Placental epithelial cell (primary cell): Measurements from ENCODE around the gene C20orf173. TPM values are rescaled to one million over a fixed set of nuclear protein-coding genes. Genes with fewer than 3 reads are reported as not detected.

Experiments
- total RNA-seq: library from RNA; depleted of rRNA; stranded (reverse); fragments of >200 nt; gene quantifications from 2 replicates; pipeline ENCODE4 v1.2.3, GENCODE V29; 2012

The C20orf173 gene, protein sequence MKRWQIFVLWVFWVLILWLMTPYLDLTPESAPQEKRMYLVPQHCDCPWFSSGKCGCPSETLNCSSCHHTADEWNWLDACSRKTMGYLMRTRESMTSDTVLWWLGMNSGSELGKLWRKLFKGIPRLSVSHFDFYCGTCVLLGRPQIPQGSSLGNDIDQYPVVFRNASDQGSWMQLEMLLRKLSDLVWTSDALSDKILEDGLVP
- total RNA-seq, result not detected in 2 replicates

DNA sequence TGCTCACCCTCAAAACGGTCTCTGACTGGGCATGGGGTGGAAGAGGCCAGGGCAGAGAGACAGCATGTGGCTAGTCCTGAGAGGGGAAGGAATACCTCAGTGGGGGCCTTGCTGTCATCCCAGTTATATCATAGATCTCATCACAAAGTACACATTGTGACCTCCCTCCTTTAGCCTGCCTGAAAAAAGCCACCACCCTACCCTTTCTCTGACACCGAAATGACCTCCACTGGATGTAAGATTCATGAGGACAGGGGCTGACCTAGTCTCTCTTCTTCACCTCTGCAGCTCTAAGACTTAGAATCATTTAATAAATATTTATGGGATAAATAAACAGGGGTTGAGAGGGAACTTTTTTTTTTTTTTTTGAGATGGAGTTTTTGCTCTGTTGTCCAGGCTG, at the start of gene C20orf173:
TSS of gene C20orf173 (minus strand) at position 101 of the 400 bp plus-strand sequence. CDS start 279 bp downstream, outside the sequence.

DNA sequence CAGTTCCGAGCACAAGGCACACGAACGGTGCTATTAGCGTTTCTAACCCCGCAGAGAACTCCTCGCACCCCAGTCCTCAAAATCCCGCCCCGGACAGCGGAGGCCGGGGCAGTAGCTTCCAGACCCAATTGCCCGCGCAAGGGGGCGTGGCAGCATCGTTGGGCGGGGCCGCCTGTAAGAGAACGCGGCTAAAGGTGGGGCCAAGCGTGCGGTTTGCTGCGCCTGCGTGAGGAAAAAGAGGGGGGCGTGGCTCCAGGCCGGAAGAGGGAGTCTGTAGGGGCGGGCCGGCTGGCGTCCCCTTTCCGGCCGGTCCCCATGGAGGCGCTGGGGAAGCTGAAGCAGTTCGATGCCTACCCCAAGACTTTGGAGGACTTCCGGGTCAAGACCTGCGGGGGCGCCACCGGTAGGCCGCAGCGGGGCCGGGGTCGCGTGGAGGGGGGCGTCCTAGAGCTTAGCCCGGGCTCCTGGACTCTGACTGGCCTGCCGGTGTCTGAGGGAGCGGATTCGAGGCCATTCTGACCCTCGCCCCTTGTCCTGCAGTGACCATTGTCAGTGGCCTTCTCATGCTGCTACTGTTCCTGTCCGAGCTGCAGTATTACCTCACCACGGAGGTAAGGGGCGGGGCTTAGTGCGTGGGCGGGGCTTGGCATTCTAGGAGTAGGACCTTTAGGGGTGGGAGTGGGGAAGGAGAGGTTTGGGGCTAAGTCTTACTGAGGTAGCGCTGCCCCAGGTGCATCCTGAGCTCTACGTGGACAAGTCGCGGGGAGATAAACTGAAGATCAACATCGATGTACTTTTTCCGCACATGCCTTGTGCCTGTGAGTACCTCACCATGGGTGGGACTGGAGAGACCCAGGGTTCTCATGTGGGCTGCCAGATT, 12.6 kb upstream of the C20orf173 start, which contains the start of gene ERGIC3:
TSS of gene ERGIC3 (plus strand) at position 296 of the 880 bp plus-strand sequence. CDS start at position 316, 20 bp downstream.

Other genes starting within 250 kb of the C20orf173 start
- gene EIF6, start 244.9 kb downstream of the C20orf173 start, total RNA-seq, result 109 and 163 TPM in 2 replicates
- gene FAM83C, start 237.2 kb downstream of the C20orf173 start, total RNA-seq, result under 0.01 and 0.33 TPM in 2 replicates
- 18.1 and 22.4 TPM in 2 replicates for gene UQCC1, start 117.7 kb downstream of the C20orf173 start, total RNA-seq
- under 0.01 TPM in 1 of 2 replicates, not detected in the other for gene GDF5, start 91.4 kb downstream of the C20orf173 start, total RNA-seq
- gene CEP250, start 74.1 kb downstream of the C20orf173 start, total RNA-seq, result 13.9 and 16.1 TPM in 2 replicates
- gene ERGIC3, start 12.4 kb upstream of the C20orf173 start, total RNA-seq, result 382 and 490 TPM in 2 replicates
- gene SPAG4, start 86.2 kb upstream of the C20orf173 start, total RNA-seq, result 2.7 and 12.2 TPM in 2 replicates
- gene CPNE1, start 135.2 kb upstream of the C20orf173 start, total RNA-seq, result 203 and 293 TPM in 2 replicates
- gene RBM12, start 135.2 kb upstream of the C20orf173 start, total RNA-seq, result 52.2 and 67.7 TPM in 2 replicates
- gene NFS1, start 169.7 kb upstream of the C20orf173 start, total RNA-seq, result 25.5 and 31.7 TPM in 2 replicates
- gene ROMO1, start 169.8 kb upstream of the C20orf173 start, total RNA-seq, result 148 and 264 TPM in 2 replicates
- gene RBM39, start 212.6 kb upstream of the C20orf173 start, total RNA-seq, result 240 and 475 TPM in 2 replicates
- 29.1 and 29.3 TPM in 2 replicates for gene PHF20, start 242.4 kb upstream of the C20orf173 start, total RNA-seq